ENCODE data around the gene SETD4. TPM values are rescaled to one million over a fixed set of nuclear protein-coding genes. Genes with fewer than 3 reads are reported as not detected.

The SETD4 gene
- total RNA-seq, 1 donor from 2014 or later, result 19.0 TPM

DNA sequence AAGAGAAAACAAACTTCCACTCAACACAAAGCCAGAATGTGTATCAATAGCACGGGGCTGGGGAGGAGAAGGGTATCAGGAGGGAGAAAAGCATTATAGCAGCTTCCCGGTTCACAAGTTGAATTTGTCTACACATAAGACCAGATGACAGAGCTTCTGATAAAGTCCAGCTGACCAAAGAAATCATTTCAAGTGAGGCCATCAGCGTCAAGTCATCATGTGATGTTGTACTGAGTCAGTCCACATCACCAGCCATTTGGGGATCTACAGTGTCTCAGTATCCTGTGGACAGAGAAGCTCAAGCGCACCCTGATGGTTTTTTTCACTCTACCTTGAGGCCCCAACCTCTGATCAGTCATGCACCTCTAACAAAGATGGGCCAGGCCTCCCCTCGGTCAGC, 33.0 kb downstream of the SETD4 start:
- Histone ChIP-seq H3K36me3 (no peaks in the 10 kb centered on the region), H3K9me3 (no peaks in the 10 kb centered on the region), H3K27me3 (no peaks in the 10 kb centered on the region), H3K4me1 (peaks cover 3% of the 10 kb centered on the region), H3K4me3 (no peak overlapping the region), H3K27ac (no peak overlapping the region)
- DNase-seq (no peak), ATAC-seq (no peak)
- intact Hi-C loops (cut with DNase I), result no loop called here
- TF ChIP-seq, protein P1, sequence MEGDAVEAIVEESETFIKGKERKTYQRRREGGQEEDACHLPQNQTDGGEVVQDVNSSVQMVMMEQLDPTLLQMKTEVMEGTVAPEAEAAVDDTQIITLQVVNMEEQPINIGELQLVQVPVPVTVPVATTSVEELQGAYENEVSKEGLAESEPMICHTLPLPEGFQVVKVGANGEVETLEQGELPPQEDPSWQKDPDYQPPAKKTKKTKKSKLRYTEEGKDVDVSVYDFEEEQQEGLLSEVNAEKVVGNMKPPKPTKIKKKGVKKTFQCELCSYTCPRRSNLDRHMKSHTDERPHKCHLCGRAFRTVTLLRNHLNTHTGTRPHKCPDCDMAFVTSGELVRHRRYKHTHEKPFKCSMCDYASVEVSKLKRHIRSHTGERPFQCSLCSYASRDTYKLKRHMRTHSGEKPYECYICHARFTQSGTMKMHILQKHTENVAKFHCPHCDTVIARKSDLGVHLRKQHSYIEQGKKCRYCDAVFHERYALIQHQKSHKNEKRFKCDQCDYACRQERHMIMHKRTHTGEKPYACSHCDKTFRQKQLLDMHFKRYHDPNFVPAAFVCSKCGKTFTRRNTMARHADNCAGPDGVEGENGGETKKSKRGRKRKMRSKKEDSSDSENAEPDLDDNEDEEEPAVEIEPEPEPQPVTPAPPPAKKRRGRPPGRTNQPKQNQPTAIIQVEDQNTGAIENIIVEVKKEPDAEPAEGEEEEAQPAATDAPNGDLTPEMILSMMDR (IDR thresholded peaks at IDR 0.05), result no peak

DNA sequence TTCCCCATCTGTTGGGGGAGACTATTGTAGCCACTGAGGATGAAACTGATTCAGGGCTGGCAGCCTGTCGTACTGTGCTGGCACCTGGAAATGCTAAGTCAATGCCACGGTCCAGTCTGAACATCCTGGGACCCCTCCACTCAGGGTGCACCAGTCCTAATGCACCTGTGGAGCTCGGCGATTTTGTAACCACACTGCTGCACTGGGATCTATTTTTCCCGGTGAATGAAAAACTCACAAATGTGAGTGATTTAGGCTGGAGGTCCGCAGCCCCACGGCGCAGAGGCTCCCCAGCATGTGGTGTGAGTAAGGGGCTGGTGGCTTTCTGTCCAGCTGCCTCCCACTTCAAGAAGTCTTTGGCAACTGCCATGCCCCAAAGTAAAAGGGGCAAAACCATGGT, 35.5 kb downstream of the SETD4 start:
- H3K4me3 ChIP-seq, result no peak overlapping the region
- no peak overlapping the region for H3K27ac ChIP-seq
- H3K27me3 ChIP-seq, result no peaks in the 10 kb centered on the region
- ATAC-seq (no peak), DNase-seq (no peak)
- intact Hi-C loops (cut with DNase I), result no loop called here
- H3K4me1 ChIP-seq, result peaks cover 3% of the 10 kb centered on the region
- H3K9me3 ChIP-seq, result no peaks in the 10 kb centered on the region
- H3K36me3 ChIP-seq, result no peaks in the 10 kb centered on the region
- TF ChIP-seq, protein P1 (IDR thresholded peaks at IDR 0.05), result no peak

DNA sequence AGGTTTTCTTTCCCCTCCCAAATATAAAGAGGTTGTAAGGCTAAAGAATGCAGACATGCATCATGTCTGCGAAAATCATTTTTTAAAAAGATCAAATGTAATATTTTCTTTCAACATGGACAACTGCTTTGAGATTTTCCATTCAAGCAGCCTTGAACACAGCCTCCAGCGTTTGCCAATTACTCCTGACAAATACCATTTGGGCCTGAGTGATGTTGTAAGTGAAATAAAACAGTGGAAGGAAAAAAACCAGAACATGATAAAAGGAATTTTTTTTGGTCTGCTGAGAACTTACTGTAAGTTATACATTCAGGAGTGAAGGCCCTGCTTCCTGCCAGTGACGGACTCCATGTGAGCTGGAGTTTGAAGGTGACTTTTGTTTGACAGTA, 37.2 kb downstream of the SETD4 start:
- intact Hi-C loops (cut with DNase I), result no loop called here
- Histone ChIP-seq H3K27me3 (no peaks in the 10 kb centered on the region), H3K4me1 (no peaks in the 10 kb centered on the region), H3K27ac (no peak overlapping the region), H3K9me3 (no peaks in the 10 kb centered on the region), H3K4me3 (no peak overlapping the region), H3K36me3 (no peaks in the 10 kb centered on the region)
- no peak for DNase-seq
- ATAC-seq, result no peak
- TF ChIP-seq, protein P1 (IDR thresholded peaks at IDR 0.05), result no peak

DNA sequence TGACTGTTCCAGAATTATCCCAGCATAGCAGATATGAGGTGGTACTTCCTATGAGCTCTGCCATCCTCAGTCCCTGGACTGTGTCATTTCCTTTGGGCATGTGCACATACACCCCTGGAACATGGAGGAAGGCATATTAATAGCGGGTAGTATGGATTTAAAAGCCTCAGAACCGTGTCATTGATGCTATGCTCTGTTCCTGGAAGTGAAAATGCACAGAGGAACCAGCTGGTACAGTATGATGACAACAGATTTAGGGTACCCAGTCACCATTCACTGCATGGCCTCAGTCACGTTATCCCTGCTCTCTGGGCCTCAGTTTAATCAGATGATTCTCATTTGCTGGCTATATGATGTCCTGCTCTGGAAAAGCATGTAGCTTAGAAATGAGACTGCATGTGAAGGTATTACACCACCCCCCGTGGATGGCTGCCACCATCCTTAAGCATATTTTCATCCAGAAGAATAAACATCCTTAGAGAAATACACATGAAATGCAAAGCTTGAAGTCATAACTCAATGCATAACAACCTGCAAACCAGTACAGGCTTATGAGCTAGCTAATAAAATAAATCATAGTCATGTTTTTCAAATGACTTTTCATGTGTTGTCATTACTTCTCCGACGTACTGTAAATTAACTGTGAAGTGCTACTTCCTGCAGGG, 37.8 kb downstream of the SETD4 start:
- Histone ChIP-seq H3K4me1 (no peaks in the 10 kb centered on the region), H3K36me3 (no peaks in the 10 kb centered on the region), H3K27ac (no peak overlapping the region), H3K27me3 (no peaks in the 10 kb centered on the region), H3K4me3 (no peak overlapping the region), H3K9me3 (no peaks in the 10 kb centered on the region)
- DNase-seq (no peak), ATAC-seq (no peak)
- TF ChIP-seq, protein P1 (IDR thresholded peaks at IDR 0.05), result no peak
- intact Hi-C loops (cut with DNase I), result no loop called here

DNA sequence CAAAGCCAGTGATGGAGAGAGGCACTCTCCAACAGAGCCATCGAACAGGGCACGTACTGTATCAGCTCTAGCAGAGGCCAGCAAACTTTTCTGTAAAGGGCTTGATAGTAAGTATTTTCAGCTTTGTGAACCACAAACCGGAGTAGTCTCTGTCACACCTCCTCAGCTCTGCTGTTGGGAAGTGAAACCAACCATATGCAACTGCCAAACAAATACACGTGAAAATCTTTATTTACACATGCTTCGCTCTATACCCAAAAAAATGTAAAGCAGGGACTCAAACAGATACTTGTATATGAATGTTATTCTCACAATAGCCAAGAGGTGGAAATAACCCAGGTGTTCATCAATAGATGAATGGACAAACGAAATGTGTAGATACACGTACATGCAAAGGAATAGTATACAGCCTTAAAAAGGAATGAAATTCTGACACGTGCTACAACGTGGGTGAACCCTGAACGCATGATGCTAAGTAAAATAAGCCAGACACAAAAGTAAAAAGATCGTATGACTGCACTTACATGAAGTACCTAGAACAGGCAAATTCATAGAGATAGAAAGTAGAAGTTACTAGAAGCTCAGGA, 39.0 kb downstream of the SETD4 start:
- no peak overlapping the region for H3K4me3 ChIP-seq
- ATAC-seq, result no peak
- no peaks in the 10 kb centered on the region for H3K4me1 ChIP-seq
- no peaks in the 10 kb centered on the region for H3K36me3 ChIP-seq
- no peak for DNase-seq
- no peak overlapping the region for H3K27ac ChIP-seq
- H3K27me3 ChIP-seq, result no peaks in the 10 kb centered on the region
- intact Hi-C loops (cut with DNase I), result no loop called here
- H3K9me3 ChIP-seq, result no peaks in the 10 kb centered on the region
- TF ChIP-seq, protein P1 (IDR thresholded peaks at IDR 0.05), result no peak
